Mucosa of descending colon (tissue), 3 donors: Measurements from ENCODE around the gene P2RY14. TPM values are rescaled to one million over a fixed set of nuclear protein-coding genes. Genes with fewer than 3 reads are reported as not detected.

Source experiments
- ATAC-seq: fragments of 200-7000 bp; cut with Tn5 transposase; one replicate; pipeline ENCODE4 v1.9.1; 2020; ENCODE audit warnings: mild to moderate bottlenecking, moderate library complexity
- DNase-seq, 3 donors: peaks; one replicate each; pipeline ENCODE4 v3.0.0-alpha.2; 2020
- H3K36me3 ChIP-seq: fragments of 200-600 bp; one replicate; pipeline ENCODE4 v1.8.0; 2021; ENCODE audit warnings: low read depth, mild to moderate bottlenecking
- H3K4me1 ChIP-seq: fragments of 200-600 bp; one replicate; pipeline ENCODE4 v1.8.0; 2021; ENCODE audit warnings: low read depth, mild to moderate bottlenecking
- H3K4me3 ChIP-seq: fragments of 200-600 bp; one replicate; pipeline ENCODE4 v1.8.0; 2021; ENCODE audit warnings: mild to moderate bottlenecking
- H3K9me3 ChIP-seq: fragments of 200-600 bp; one replicate; pipeline ENCODE4 v1.8.0; 2021; ENCODE audit warnings: mild to moderate bottlenecking
- CTCF ChIP-seq: fragments of 200-600 bp; IDR thresholded peaks from one replicate; pipeline ENCODE4 v1.8.0; 2022; ENCODE audit warnings: antibody characterized with exemption, mild to moderate bottlenecking
- intact Hi-C, 2 donors: fragments of 100-400 bp; cut with DNase I in 1 of 2; cut with micrococcal nuclease in 1 of 2; formaldehyde crosslinking; loops; one replicate each; pipeline versions ENCODE4 v1.11.0 to v1.11.1; 2022; cut with DNase I, micrococcal nuclease
- total RNA-seq, 3 donors: library from RNA; stranded (reverse); fragmentation: NEBNext Ultra II Directional in 2 of 3; extraction: Animal tissue kit (Norgen Biotek cat#: 25700) in 2 of 3; gene quantifications; one replicate each; pipeline versions ENCODE4 v1.2.1 to v1.2.4, GENCODE V29; 2021 to 2023
- donor health status: DM: no; HTN: no; CAD: no; lungs with moderate emphysema.
- donor health status: DM: no; HTN: no; CAD: no.
- donor health status: DM: no; HTN: yes; CAD: no.

The P2RY14 gene
- total RNA-seq, 3 donors from 2014 or later: 3.9 to 18.2 (median 4.4) TPM

DNA sequence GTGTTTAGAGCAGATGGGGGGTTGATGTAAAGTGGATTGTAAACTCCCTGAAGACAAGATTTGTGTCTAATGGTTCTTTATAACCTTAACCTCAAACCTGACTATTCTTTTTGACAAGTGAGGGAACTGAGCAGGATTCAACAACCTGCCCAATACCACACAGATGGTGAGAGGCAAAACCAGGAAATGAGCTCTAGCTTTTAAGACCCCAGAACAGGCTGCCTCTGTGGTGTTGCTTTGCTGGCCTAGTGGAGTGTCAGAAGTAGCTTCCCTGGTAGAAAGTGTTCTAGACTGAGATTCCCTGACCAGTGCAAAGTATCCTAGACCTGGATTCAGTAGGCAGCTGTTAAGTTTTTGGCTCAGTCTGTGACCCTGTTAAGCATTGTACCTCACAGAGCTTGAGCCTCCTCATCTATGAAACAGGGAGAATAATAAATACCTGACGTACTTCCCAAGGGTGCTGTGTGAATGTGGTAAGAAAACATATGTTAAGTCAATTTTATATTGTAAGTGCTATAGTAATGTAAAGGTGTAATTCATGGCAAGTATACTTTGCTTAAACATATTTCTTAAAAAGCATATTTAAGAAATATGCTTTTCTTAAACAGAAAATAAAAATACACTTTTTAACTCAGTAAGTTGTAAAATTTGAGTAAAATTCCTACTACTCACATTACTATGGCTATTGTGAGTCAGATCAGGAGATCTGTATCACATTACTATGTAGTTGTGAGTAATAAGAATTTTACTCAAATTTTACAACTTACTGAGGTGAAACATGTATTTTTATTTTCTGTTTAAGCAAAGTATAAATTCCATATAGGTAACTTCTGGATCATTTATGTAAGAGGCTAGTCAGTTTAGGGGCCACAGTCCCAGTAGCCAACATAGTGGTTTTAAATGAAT lies 29.5 kb upstream of the P2RY14 start:
- no peaks in the 10 kb centered on the region for H3K9me3 ChIP-seq
- intact Hi-C loops: no loop called here
- no peaks in the 10 kb centered on the region for H3K4me1 ChIP-seq
- TF ChIP-seq CTCF: no peak
- no peak overlapping the region for H3K4me3 ChIP-seq
- ATAC-seq: no peak
- H3K36me3 ChIP-seq: no peaks in the 10 kb centered on the region
- DNase-seq: no peak

DNA sequence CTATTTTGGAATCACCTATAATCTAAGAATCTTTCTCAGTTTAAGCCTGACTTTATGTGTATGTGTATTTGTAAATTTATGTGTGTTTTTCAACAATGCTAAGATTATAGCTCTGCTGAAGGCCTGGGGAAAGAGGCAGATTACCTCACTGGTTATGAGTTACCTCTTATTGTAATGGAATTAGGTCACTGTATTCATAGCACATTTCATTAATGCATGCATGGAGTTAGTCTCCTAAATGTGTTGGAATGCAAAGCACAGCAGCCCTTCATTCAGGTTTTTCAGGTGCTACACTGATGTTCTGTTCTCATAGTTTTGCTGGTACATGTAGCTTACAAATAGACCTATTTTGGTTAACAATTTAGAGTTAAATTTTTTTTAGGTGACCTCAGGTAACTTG lies 28.8 kb upstream of the P2RY14 start:
- Histone ChIP-seq H3K9me3 (no peaks in the 10 kb centered on the region), H3K36me3 (no peaks in the 10 kb centered on the region), H3K4me1 (no peaks in the 10 kb centered on the region), H3K4me3 (no peak overlapping the region)
- no peak for DNase-seq
- TF ChIP-seq CTCF: no peak
- intact Hi-C loops: no loop called here
- no peak for ATAC-seq

DNA sequence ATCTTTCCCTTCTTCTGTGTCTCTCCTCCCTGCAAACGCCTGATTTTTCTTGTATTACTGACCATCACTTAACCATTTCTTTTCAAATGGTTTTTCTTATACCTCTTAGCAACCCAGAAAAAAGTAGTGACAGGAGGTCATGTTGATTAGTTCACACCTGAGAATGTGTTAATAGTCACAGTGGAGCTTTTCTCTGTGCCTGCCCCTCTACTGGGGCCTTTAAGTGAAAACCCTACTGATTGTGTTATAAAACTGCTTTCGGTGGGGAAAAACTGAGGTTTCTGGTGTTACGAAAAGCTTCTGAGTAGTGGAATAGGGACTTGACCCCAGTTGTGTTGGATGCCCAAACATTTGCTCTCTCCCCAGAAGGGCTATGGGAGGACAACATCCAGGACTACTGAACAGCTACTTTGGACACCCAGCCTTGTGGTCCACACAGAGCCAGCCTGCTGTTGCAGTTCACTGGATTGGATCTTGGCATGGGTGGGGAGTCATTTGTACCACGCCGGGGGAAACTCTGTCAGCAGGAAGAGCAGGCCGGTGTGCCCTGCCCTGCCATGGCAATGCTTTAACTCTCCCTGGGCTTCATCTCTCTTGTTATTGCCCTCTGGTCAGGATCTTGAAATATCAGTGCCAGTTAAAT lies 27.9 kb upstream of the P2RY14 start:
- no peak for TF ChIP-seq CTCF
- Histone ChIP-seq H3K4me1 (no peaks in the 10 kb centered on the region), H3K36me3 (no peaks in the 10 kb centered on the region), H3K4me3 (no peak overlapping the region), H3K9me3 (no peaks in the 10 kb centered on the region)
- ATAC-seq: no peak
- DNase-seq: no peak
- intact Hi-C loops: no loop called here

GRCh38 chr3:151305775-151306151 lies 27.4 kb upstream of the P2RY14 start:
- no peaks in the 10 kb centered on the region for H3K36me3 ChIP-seq
- intact Hi-C loops: no loop called here
- no peak overlapping the region for H3K4me3 ChIP-seq
- no peaks in the 10 kb centered on the region for H3K4me1 ChIP-seq
- H3K9me3 ChIP-seq: no peaks in the 10 kb centered on the region
- DNase-seq: no peak
- no peak for TF ChIP-seq CTCF
- no peak for ATAC-seq

DNA sequence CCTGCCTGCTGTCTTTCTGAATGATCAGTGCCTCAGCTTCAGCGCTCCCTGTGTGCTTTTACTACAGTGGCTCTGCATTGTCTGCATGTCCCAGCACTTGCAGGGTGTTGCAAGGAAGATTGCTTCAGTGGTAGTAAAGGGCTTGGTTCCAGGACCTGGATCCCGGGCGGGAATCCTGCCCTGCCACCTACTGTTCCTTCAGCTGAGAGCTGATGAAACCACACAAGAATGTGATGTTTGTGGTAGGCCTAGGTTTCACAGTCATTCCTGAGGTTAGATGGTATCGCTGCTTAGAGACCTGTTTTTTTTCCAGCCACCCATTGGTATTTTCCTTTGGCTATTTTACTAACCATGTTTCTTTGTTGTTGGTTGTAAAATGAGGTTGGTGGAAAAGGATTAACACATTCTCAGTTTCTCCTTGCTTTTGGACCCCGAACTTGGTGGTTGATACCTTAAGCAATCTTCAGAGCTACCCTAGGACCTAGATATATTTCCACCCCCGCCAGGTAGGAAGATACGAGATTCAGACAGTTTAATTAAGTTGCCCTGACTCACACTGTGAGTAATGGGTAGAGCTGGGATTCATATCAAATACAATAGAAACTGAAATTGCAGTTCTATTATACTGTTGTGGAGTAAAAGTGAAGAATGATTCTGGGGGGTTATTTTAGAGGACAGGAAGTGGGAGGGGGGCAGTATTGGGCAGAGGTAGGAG lies 26.9 kb upstream of the P2RY14 start:
- H3K36me3 ChIP-seq: no peaks in the 10 kb centered on the region
- DNase-seq (peak in 2 of 3 donors; percentile 29 to 39), ATAC-seq (peak; percentile 71)
- H3K4me3 ChIP-seq: no peak overlapping the region
- TF ChIP-seq CTCF: no peak
- H3K9me3 ChIP-seq: no peaks in the 10 kb centered on the region
- no peaks in the 10 kb centered on the region for H3K4me1 ChIP-seq
- intact Hi-C loops: no loop called here
